Measurements from ENCODE around the gene THEMIS. TPM values are rescaled to one million over a fixed set of nuclear protein-coding genes. Genes with fewer than 3 reads are reported as not detected.
"Not testable (repeated sequence)": the region's sequence is repeated elsewhere in the genome, so short reads cannot be mapped to it uniquely, and the experiment has no call there.

Gene THEMIS
- total RNA-seq, 5 donors from 2014 or later (not counting 1 experiment from before 2014, with no cell fraction given) = 55.5 to 93.3 (median 69.4) TPM

DNA sequence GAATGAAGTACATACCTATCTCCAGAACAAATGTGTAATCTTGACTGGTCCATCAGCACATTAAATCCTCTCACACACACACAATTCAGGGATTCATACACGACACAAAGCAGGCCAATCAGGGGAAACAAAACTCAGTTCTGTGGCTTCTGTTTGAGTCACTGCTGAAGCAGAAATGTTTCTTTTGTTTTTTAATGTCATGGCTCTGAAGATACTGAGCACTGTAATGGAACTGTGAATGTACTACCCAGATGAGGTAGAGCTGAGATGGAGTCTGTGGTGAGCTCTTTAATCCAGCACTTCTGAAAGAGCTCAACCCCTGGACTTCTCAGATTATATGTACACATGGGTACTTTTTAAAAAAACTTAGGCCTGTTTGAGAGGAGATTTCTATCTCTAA, 116.4 kb downstream of the THEMIS start:
- Mint-ChIP-seq H3K27ac (peak overlapping the region; percentile 21 to 81), H3K4me3 (no peak overlapping the region), H3K9me3 (peaks cover 0 to 5% (median 0%) of the 10 kb centered on the region in 3 donors), H3K36me3 (peaks cover 54% of the 10 kb centered on the region), H3K4me1 (peaks cover 80 to 92% (median 88%) of the 10 kb centered on the region in 3 donors), H3K27me3 (no peaks in the 10 kb centered on the region)
- DNase-seq = no peak
- no CpG with 5 or more reads among the region's 1 CpG for WGBS (ENCODE audit: insufficient coverage)
- Histone ChIP-seq H3K4me3 (ENCODE audit: control insufficient read depth in 1 of 2, extremely low read depth in 1 of 2, low read length in 1 of 2) (no peak overlapping the region), H3K27ac (ENCODE audit: low read length) (no peak overlapping the region), H3K4me1 (ENCODE audit: control insufficient read depth in 1 of 2, extremely low read depth in 1 of 2, insufficient read depth in 2 of 2, low read length in 2 of 2) (peaks cover 17 to 18% of the 10 kb centered on the region in 2 experiments), H3K36me3 (ENCODE audit: control insufficient read depth in 2 of 2, extremely low read depth in 1 of 2, insufficient read depth in 1 of 2, low read length in 1 of 2) (peaks cover 3 to 10% of the 10 kb centered on the region in 2 donors), H3K9me3 (no peaks in the 10 kb centered on the region), H3K27me3 (replicated peaks in 1 of 2; ENCODE audit: control insufficient read depth in 2 of 2, extremely low read depth in 1 of 2, insufficient read depth in 2 of 2, low read length in 1 of 2) (no peaks in the 10 kb centered on the region)
- peak in 2 of 4 experiments; percentile 36 to 44 for ATAC-seq (replicated peaks in 1 of 4)
- ChIA-PET CTCF (no interaction called here), POLR2A (no interaction called here)

DNA sequence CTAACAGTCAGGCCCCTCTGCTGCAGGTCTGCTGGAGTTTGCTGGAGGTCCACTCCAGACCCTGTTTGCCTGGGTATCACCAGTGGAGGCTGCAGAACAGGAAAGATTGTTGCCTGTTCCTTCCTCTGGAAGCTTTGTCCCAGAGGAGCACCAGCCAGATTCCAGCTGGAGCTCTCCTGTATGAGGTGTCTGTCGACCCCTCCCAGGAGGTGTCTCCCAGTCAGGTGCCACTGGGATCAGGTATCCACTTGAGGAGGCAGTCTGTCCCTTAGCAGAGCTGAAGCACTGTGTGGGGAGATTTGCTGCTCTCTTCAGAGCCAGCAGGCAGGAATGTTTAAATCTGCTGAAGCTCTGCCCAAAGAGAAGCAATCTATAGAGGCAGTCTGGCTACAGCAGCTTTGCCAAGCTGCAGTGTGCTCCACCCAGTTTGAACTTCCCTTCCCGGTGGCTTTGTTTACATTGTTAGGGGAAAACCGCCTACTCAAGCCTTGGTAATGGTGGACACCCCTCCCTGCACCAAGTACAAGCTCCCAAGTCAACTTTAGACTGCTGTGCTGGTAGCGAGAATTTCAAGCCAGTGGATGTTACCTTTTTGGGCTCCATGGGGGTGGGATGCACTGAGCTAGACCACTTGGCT, 119.1 kb downstream of the THEMIS start:
- H3K36me3 ChIP-seq (ENCODE audit: control insufficient read depth in 2 of 2, extremely low read depth in 1 of 2, insufficient read depth in 1 of 2, low read length in 1 of 2); H3K27me3 ChIP-seq (replicated peaks in 1 of 2; ENCODE audit: control insufficient read depth in 2 of 2, extremely low read depth in 1 of 2, insufficient read depth in 2 of 2, low read length in 1 of 2); H3K9me3 Mint-ChIP-seq; H3K27me3 Mint-ChIP-seq; POLR2A ChIA-PET; ATAC-seq (replicated peaks in 1 of 4); H3K9me3 ChIP-seq; H3K4me3 ChIP-seq (ENCODE audit: control insufficient read depth in 1 of 2, extremely low read depth in 1 of 2, low read length in 1 of 2); DNase-seq; H3K27ac ChIP-seq (ENCODE audit: low read length); CTCF ChIA-PET: not testable (repeated sequence)
- Mint-ChIP-seq H3K36me3 (peaks cover 44% of the 10 kb centered on the region), H3K4me3 (peak overlapping the region in 1 of 3 donors; percentile 33), H3K4me1 (peaks cover 72 to 87% (median 81%) of the 10 kb centered on the region in 3 donors), H3K27ac (peak overlapping the region; percentile 69 to 75)
- WGBS (ENCODE audit: insufficient coverage) = no CpG with 5 or more reads among the region's 4 CpGs
- H3K4me1 ChIP-seq (ENCODE audit: control insufficient read depth in 1 of 2, extremely low read depth in 1 of 2, insufficient read depth in 2 of 2, low read length in 2 of 2) = peaks cover 12 to 13% of the 10 kb centered on the region in 2 experiments

DNA sequence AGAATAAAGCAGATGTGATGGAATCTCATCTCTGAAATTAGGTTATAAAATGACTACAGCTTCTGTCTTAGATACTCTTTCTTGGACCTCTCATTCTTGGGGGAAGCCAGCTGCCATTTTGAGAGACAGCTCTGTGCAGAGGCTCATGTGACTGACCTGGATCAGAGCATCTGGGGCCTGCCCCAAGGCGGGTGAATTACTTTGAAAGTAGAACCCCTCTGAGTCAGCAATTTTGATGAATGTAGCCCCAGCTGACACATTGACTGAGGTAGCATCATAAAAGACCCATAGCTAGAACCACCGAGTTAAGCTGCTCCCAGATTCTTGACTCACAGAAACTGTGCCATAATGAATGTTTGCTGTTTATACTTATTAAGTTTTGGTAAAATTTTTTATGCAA, 124.5 kb downstream of the THEMIS start:
- Histone ChIP-seq H3K27me3 (replicated peaks in 1 of 2; ENCODE audit: control insufficient read depth in 2 of 2, extremely low read depth in 1 of 2, insufficient read depth in 2 of 2, low read length in 1 of 2) (no peaks in the 10 kb centered on the region), H3K36me3 (ENCODE audit: control insufficient read depth in 2 of 2, extremely low read depth in 1 of 2, insufficient read depth in 1 of 2, low read length in 1 of 2) (no peaks in the 10 kb centered on the region), H3K4me3 (ENCODE audit: control insufficient read depth in 1 of 2, extremely low read depth in 1 of 2, low read length in 1 of 2) (no peak overlapping the region), H3K9me3 (no peaks in the 10 kb centered on the region), H3K27ac (ENCODE audit: low read length) (no peak overlapping the region), H3K4me1 (ENCODE audit: control insufficient read depth in 1 of 2, extremely low read depth in 1 of 2, insufficient read depth in 2 of 2, low read length in 2 of 2) (peaks cover 0 to 5% of the 10 kb centered on the region in 2 experiments)
- H3K27ac Mint-ChIP-seq = peak overlapping the region in 1 of 2 donors; percentile 72
- H3K4me1 Mint-ChIP-seq = peaks cover 60 to 66% (median 60%) of the 10 kb centered on the region in 3 donors
- peaks cover 0 to 15% (median 0%) of the 10 kb centered on the region in 3 donors for H3K9me3 Mint-ChIP-seq
- H3K4me3 Mint-ChIP-seq = no peak overlapping the region
- POLR2A ChIA-PET = interaction anchor here in 1 of 2 donors (0.5 to 0.7 kb wide), 2 partner anchors 25 to 1807 kb away, joined by 3 read pairs; no protein-coding TSS in a partner anchor
- no peaks in the 10 kb centered on the region for H3K27me3 Mint-ChIP-seq
- WGBS (ENCODE audit: insufficient coverage) = no CpG with 5 or more reads among the region's 2 CpGs
- no peak for DNase-seq
- H3K36me3 Mint-ChIP-seq = peaks cover 21% of the 10 kb centered on the region
- ATAC-seq (replicated peaks in 1 of 4) = no peak
- CTCF ChIA-PET = no interaction called here

DNA sequence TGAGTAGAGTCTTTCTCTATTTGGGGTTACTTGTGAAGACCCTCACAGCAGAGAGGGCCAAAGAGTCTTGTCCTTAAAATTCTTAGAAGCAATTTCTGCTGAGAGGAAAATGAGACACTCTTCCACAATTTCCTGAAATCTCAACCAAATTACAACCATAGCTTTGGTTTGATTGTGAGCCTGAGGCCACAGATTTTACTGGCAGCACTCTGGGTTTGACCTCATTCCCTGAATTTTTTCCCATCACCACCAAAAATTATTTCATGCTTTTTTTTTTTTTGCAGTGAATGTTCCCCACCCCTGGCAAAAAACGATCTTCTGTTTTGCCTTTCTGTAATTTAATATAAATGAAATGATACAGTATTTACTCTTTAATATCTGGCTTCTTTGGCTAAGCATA, 125.5 kb downstream of the THEMIS start:
- no CpG with 5 or more reads among the region's 1 CpG for WGBS (ENCODE audit: insufficient coverage)
- ChIA-PET CTCF (no interaction called here), POLR2A (interaction anchor here in 1 of 2 donors (0.7 to 1.1 kb wide), 2 partner anchors 15 to 61 kb away, joined by 4 read pairs; no protein-coding TSS in a partner anchor)
- H3K4me1 ChIP-seq (ENCODE audit: control insufficient read depth in 1 of 2, extremely low read depth in 1 of 2, insufficient read depth in 2 of 2, low read length in 2 of 2) = peaks cover 0 to 5% of the 10 kb centered on the region in 2 experiments
- H3K9me3 ChIP-seq = no peaks in the 10 kb centered on the region
- H3K27ac ChIP-seq (ENCODE audit: low read length) = no peak overlapping the region
- H3K4me3 ChIP-seq (ENCODE audit: control insufficient read depth in 1 of 2, extremely low read depth in 1 of 2, low read length in 1 of 2) = no peak overlapping the region
- H3K27ac Mint-ChIP-seq = peak overlapping the region; percentile 72 to 73
- H3K4me3 Mint-ChIP-seq = no peak overlapping the region
- peaks cover 23% of the 10 kb centered on the region for H3K36me3 Mint-ChIP-seq
- H3K27me3 Mint-ChIP-seq = no peaks in the 10 kb centered on the region
- H3K27me3 ChIP-seq (replicated peaks in 1 of 2; ENCODE audit: control insufficient read depth in 2 of 2, extremely low read depth in 1 of 2, insufficient read depth in 2 of 2, low read length in 1 of 2) = no peaks in the 10 kb centered on the region
- H3K36me3 ChIP-seq (ENCODE audit: control insufficient read depth in 2 of 2, extremely low read depth in 1 of 2, insufficient read depth in 1 of 2, low read length in 1 of 2) = no peaks in the 10 kb centered on the region
- peaks cover 0 to 18% (median 0%) of the 10 kb centered on the region in 3 donors for H3K9me3 Mint-ChIP-seq
- DNase-seq (no peak), ATAC-seq (replicated peaks in 1 of 4) (no peak)
- H3K4me1 Mint-ChIP-seq = peaks cover 59 to 64% (median 60%) of the 10 kb centered on the region in 3 donors

DNA sequence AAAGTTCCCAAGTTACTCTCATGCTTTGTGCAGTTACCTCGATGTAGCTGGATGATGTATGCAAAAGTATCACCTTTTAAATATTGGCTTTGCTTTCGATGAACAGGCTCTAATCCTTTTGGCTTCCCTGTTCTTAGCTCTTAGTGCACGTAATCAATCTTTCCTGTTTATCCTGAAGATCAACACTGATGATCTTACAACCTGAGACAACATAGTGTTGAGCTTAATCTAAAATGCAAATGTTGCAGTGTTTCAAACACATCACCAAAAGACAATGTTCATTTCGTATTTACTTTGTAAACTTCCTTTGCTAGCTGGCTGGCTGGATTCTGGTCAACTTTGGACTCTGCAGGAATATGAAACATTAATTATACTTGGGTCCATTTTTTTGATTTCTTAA, 132.1 kb downstream of the THEMIS start:
- POLR2A ChIA-PET = no interaction called here
- Mint-ChIP-seq H3K9me3 (peaks cover 0 to 8% (median 0%) of the 10 kb centered on the region in 3 donors), H3K36me3 (peaks cover 32% of the 10 kb centered on the region), H3K27me3 (no peaks in the 10 kb centered on the region), H3K4me1 (peaks cover 60 to 79% (median 65%) of the 10 kb centered on the region in 3 donors), H3K4me3 (no peak overlapping the region), H3K27ac (peak overlapping the region; percentile 67 to 78)
- CTCF ChIA-PET = interaction anchor here in 1 of 2 donors (0.8 kb wide), 1 partner anchor 11 kb away, joined by 3 read pairs; no protein-coding TSS in a partner anchor
- DNase-seq = no peak
- H3K36me3 ChIP-seq (ENCODE audit: control insufficient read depth in 2 of 2, extremely low read depth in 1 of 2, insufficient read depth in 1 of 2, low read length in 1 of 2) = peaks cover 0 to 2% of the 10 kb centered on the region in 2 donors
- no peak for ATAC-seq (replicated peaks in 1 of 4)
- H3K4me1 ChIP-seq (ENCODE audit: control insufficient read depth in 1 of 2, extremely low read depth in 1 of 2, insufficient read depth in 2 of 2, low read length in 2 of 2) = peaks cover 0 to 8% of the 10 kb centered on the region in 2 experiments
- H3K4me3 ChIP-seq (ENCODE audit: control insufficient read depth in 1 of 2, extremely low read depth in 1 of 2, low read length in 1 of 2) = no peak overlapping the region
- no peaks in the 10 kb centered on the region for H3K27me3 ChIP-seq (replicated peaks in 1 of 2; ENCODE audit: control insufficient read depth in 2 of 2, extremely low read depth in 1 of 2, insufficient read depth in 2 of 2, low read length in 1 of 2)
- WGBS (ENCODE audit: insufficient coverage) = 90% methylated on average over 2 of the region's 4 CpGs
- no peak overlapping the region for H3K27ac ChIP-seq (ENCODE audit: low read length)
- no peaks in the 10 kb centered on the region for H3K9me3 ChIP-seq

DNA sequence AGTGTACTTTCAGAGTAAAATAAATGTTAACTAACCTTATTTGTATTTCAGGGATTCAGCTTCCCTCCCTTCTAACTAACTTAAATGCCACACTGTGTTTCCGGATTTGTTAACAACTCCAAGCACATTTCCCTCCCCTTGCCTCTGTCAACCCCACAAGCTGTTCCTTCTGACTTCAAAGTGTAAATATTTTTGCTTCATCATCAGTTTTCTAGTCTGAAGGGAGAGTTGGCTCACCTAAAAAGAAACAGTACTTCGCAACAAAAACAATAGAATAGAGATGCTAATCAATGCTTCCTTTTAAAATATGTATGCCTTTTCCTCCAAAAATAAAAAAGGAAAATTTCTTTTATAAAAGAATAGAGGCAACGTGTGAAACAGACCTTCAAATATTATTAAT, 132.6 kb downstream of the THEMIS start:
- no peak for DNase-seq
- no peaks in the 10 kb centered on the region for H3K27me3 Mint-ChIP-seq
- no peak overlapping the region for H3K4me3 Mint-ChIP-seq

More for the DNA sequence above, 132.6 kb downstream of the THEMIS start:
- peaks cover 0 to 11% of the 10 kb centered on the region in 2 experiments for H3K4me1 ChIP-seq (ENCODE audit: control insufficient read depth in 1 of 2, extremely low read depth in 1 of 2, insufficient read depth in 2 of 2, low read length in 2 of 2)
- no peak overlapping the region for H3K27ac ChIP-seq (ENCODE audit: low read length)
- no CpG with 5 or more reads among the region's 3 CpGs for WGBS (ENCODE audit: insufficient coverage)
- no peaks in the 10 kb centered on the region for H3K27me3 ChIP-seq (replicated peaks in 1 of 2; ENCODE audit: control insufficient read depth in 2 of 2, extremely low read depth in 1 of 2, insufficient read depth in 2 of 2, low read length in 1 of 2)
- peaks cover 0 to 8% (median 0%) of the 10 kb centered on the region in 3 donors for H3K9me3 Mint-ChIP-seq
- ChIA-PET POLR2A (no interaction called here), CTCF (interaction anchor here in 1 of 2 donors (0.8 kb wide), 1 partner anchor 12 kb away, joined by 3 read pairs; no protein-coding TSS in a partner anchor)
- H3K9me3 ChIP-seq = no peaks in the 10 kb centered on the region
- H3K36me3 Mint-ChIP-seq = peaks cover 32% of the 10 kb centered on the region
- peaks cover 0 to 2% of the 10 kb centered on the region in 2 donors for H3K36me3 ChIP-seq (ENCODE audit: control insufficient read depth in 2 of 2, extremely low read depth in 1 of 2, insufficient read depth in 1 of 2, low read length in 1 of 2)
- no peak overlapping the region for H3K4me3 ChIP-seq (ENCODE audit: control insufficient read depth in 1 of 2, extremely low read depth in 1 of 2, low read length in 1 of 2)
- peak overlapping the region; percentile 40 to 76 for H3K27ac Mint-ChIP-seq
- ATAC-seq (replicated peaks in 1 of 4) = no peak
- peaks cover 65 to 82% (median 70%) of the 10 kb centered on the region in 3 donors for H3K4me1 Mint-ChIP-seq

All from T-cell (primary cell).